Measurements from ENCODE around the gene C19orf85. TPM values are rescaled to one million over a fixed set of nuclear protein-coding genes. Genes with fewer than 3 reads are reported as not detected.

Gene C19orf85
- total RNA-seq, 4 donors from 2014 or later = not detected

DNA sequence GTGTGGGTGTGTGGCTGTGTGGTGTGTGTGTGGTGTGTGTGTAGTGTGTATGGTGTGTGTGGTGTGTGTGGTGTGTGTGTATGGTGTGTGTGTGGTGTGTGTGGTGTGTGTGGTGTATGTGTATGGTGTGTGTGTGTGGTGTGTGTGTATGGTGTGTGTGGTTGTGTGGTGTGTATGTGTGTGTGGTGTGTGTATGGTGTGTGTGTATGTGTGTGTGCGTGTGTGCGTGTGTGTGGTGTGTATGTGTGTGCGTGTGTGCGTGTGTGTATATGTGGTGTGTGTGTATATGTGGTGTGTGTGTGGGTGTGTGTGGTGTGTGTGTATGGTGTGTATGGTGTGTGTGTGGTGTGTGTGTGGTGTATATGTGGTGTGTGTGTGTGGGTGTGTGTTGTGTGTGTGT lies 29.5 kb downstream of the C19orf85 start:
- no peaks in the 10 kb centered on the region for H3K9me3 ChIP-seq
- H3K4me1 ChIP-seq = peaks cover 0 to 13% (median 0%) of the 10 kb centered on the region in 4 donors
- DNase-seq (ENCODE audit: low spot score in 2 of 2) = no peak
- H3K27ac ChIP-seq = no peak overlapping the region
- H3K27me3 ChIP-seq = peaks cover 0 to 73% of the 10 kb centered on the region in 2 donors
- no peak overlapping the region for H3K4me3 ChIP-seq
- H3K36me3 ChIP-seq = peaks cover 0 to 25% (median 0%) of the 10 kb centered on the region in 3 donors
- TF ChIP-seq POLR2A (IDR thresholded peaks at IDR 0.05) = no peak
- no peak for TF ChIP-seq EP300 (IDR thresholded peaks at IDR 0.05)
- TF ChIP-seq, protein P1, sequence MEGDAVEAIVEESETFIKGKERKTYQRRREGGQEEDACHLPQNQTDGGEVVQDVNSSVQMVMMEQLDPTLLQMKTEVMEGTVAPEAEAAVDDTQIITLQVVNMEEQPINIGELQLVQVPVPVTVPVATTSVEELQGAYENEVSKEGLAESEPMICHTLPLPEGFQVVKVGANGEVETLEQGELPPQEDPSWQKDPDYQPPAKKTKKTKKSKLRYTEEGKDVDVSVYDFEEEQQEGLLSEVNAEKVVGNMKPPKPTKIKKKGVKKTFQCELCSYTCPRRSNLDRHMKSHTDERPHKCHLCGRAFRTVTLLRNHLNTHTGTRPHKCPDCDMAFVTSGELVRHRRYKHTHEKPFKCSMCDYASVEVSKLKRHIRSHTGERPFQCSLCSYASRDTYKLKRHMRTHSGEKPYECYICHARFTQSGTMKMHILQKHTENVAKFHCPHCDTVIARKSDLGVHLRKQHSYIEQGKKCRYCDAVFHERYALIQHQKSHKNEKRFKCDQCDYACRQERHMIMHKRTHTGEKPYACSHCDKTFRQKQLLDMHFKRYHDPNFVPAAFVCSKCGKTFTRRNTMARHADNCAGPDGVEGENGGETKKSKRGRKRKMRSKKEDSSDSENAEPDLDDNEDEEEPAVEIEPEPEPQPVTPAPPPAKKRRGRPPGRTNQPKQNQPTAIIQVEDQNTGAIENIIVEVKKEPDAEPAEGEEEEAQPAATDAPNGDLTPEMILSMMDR (IDR thresholded peaks at IDR 0.05) = no peak
- 94 to 96% methylated on average over 4 of the region's 4 CpGs for WGBS, 2 donors

DNA sequence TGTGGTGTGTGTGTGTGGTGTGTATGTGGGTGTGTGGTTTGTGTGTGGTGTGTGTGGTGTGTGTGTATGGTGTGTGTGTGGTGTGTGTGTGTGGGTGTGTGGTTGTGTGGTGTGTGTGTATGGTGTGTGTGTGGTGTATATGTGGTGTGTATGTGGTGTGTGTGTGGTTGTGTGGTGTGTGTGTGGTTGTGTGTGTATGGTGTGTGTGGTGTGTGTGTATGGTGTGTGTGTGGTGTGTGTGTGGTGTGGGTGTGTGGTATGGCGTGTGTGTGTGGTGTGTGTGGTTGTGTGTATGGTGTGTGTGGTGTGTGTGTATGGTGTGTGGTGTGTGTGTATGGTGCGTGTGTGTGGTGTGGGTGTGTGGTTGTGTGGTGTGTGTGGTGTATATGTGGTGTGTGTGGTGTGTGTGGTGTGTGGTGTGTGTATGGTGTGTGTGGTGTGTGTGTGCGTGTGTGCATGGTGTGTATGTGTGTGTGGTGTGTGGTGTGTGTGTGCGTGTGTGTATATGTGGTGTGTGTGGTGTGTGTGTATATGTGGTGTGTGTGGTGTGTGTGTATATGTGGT lies 30.1 kb downstream of the C19orf85 start:
- Histone ChIP-seq H3K27me3 (peaks cover 0 to 73% of the 10 kb centered on the region in 2 donors), H3K27ac (no peak overlapping the region), H3K4me3 (no peak overlapping the region), H3K4me1 (peaks cover 0 to 12% (median 0%) of the 10 kb centered on the region in 4 donors), H3K36me3 (peaks cover 0 to 27% (median 0%) of the 10 kb centered on the region in 3 donors), H3K9me3 (no peaks in the 10 kb centered on the region)
- TF ChIP-seq, protein P1 (IDR thresholded peaks at IDR 0.05) = no peak
- TF ChIP-seq EP300 (IDR thresholded peaks at IDR 0.05) = no peak
- TF ChIP-seq POLR2A (IDR thresholded peaks at IDR 0.05) = no peak
- no peak for DNase-seq (ENCODE audit: low spot score in 2 of 2)
- 77 to 80% methylated on average over 4 of the region's 4 CpGs for WGBS, 2 donors

DNA sequence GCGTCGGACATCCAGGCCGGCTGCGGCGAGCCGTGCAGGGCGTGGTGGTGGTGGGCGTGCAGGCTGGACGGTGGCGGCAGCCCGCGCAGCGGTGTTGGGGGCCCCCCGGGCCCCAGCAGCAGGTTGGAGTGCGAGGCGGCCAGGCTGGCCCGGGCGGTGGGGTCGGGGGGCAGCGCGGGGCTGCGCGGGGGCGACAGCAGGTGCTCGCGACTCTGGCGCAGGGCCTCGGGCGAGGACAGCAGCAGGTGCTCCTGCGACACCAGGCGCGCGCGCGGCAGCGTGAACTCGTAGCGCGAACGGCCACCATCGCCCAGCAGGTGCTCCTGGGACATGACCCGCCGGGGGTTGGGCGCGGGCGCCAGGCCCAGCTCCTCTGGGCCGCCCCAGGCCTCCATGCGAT lies 31.3 kb downstream of the C19orf85 start:
- H3K36me3 ChIP-seq = peaks cover 0 to 27% (median 0%) of the 10 kb centered on the region in 3 donors

DNA sequence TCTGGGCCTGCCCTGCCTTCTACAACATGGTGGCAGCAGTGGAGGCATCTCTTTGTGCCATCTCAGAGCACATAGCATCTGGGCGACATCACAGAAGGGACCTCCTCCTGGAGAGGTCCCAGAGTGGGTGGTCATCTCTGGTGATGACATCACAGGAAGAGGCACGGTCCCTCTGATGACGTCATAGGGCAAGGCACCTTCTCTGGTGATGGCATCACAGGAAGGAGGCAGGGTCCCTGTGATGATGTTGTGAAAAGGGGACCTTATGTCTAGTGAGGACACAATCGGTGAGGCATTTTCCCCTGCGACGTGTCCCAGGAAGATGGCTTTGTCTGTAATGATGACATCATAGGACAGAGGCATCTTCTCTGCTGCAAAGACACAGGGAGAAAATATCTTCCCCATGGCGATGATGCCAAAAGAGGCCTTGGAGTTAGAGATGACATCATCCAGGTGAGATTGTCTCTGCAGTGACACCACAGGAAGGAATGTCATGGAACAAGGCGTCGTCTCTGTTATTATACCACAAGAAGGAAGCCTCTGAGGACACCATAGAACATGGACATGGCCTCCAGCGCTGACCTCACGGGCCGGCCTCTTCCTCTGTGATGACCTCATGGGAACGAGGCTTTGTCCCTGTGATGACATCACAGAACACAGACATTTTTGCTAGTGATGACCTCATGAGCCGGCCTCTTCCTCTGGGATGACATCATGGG lies 32.2 kb downstream of the C19orf85 start:
- Histone ChIP-seq H3K27me3 (peaks cover 0 to 63% of the 10 kb centered on the region in 2 donors), H3K9me3 (no peaks in the 10 kb centered on the region), H3K36me3 (peaks cover 0 to 27% (median 0%) of the 10 kb centered on the region in 3 donors), H3K4me3 (no peak overlapping the region), H3K27ac (no peak overlapping the region), H3K4me1 (peaks cover 0 to 27% (median 2%) of the 10 kb centered on the region in 4 donors)
- TF ChIP-seq, protein P1 (IDR thresholded peaks at IDR 0.05) = no peak
- no peak for TF ChIP-seq POLR2A (IDR thresholded peaks at IDR 0.05)
- no peak for TF ChIP-seq EP300 (IDR thresholded peaks at IDR 0.05)
- DNase-seq (ENCODE audit: low spot score in 2 of 2) = no peak
- 85% methylated on average over 14 of the region's 14 CpGs for WGBS, 2 donors

More for the DNA sequence above, 31.3 kb downstream of the C19orf85 start:
- Histone ChIP-seq H3K27ac (no peak overlapping the region), H3K27me3 (peaks cover 0 to 67% of the 10 kb centered on the region in 2 donors), H3K4me3 (no peak overlapping the region), H3K4me1 (peaks cover 0 to 21% (median 0%) of the 10 kb centered on the region in 4 donors), H3K9me3 (no peaks in the 10 kb centered on the region)
- TF ChIP-seq POLR2A (IDR thresholded peaks at IDR 0.05) (no peak), EP300 (IDR thresholded peaks at IDR 0.05) (no peak)
- TF ChIP-seq, protein P1 (IDR thresholded peaks at IDR 0.05) = no peak
- DNase-seq (ENCODE audit: low spot score in 2 of 2) = no peak
- no CpG with 5 or more reads among the region's 48 CpGs for WGBS, 2 donors

DNA sequence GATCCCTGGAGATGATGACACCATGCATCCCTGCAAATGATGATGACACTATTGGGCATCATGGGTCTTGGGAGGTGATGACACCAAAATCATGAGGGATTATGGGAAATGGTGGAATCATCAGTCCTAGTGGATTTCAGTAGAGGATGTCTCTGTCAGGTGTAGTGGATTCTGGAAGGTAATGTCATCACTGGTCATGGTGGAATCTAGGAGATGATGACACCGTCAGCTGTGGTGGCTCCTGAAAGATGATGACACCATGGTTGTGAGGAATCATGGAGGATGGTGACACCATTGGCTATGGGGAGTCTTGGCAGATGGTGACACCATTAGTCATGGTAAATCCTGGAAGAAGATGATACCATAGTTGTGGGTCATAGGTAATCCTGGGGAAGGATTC lies 33.4 kb downstream of the C19orf85 start:
- H3K4me3 ChIP-seq = no peak overlapping the region
- H3K9me3 ChIP-seq = no peaks in the 10 kb centered on the region
- no peak for DNase-seq (ENCODE audit: low spot score in 2 of 2)
- no peak overlapping the region for H3K27ac ChIP-seq
- TF ChIP-seq POLR2A (IDR thresholded peaks at IDR 0.05) (no peak), EP300 (IDR thresholded peaks at IDR 0.05) (no peak)
- TF ChIP-seq, protein P1 (IDR thresholded peaks at IDR 0.05) = no peak
- peaks cover 0 to 27% (median 0%) of the 10 kb centered on the region in 3 donors for H3K36me3 ChIP-seq
- peaks cover 0 to 33% (median 7%) of the 10 kb centered on the region in 4 donors for H3K4me1 ChIP-seq
- whole genome bisulfite sequencing, 2 donors = 91 to 92% methylated on average over 1 of the region's 1 CpG
- H3K27me3 ChIP-seq = peaks cover 0 to 61% of the 10 kb centered on the region in 2 donors

Data from tibial nerve (tissue), 4 donors.